ENCODE results near the gene DENND5A. TPM values are rescaled to one million over a fixed set of nuclear protein-coding genes. Genes with fewer than 3 reads are reported as not detected.

DENND5A gene
- total and polyA plus RNA-seq, 2 donors (not counting 1 experiment from before 2014, with no cell fraction given), result 125 to 235 TPM

DNA sequence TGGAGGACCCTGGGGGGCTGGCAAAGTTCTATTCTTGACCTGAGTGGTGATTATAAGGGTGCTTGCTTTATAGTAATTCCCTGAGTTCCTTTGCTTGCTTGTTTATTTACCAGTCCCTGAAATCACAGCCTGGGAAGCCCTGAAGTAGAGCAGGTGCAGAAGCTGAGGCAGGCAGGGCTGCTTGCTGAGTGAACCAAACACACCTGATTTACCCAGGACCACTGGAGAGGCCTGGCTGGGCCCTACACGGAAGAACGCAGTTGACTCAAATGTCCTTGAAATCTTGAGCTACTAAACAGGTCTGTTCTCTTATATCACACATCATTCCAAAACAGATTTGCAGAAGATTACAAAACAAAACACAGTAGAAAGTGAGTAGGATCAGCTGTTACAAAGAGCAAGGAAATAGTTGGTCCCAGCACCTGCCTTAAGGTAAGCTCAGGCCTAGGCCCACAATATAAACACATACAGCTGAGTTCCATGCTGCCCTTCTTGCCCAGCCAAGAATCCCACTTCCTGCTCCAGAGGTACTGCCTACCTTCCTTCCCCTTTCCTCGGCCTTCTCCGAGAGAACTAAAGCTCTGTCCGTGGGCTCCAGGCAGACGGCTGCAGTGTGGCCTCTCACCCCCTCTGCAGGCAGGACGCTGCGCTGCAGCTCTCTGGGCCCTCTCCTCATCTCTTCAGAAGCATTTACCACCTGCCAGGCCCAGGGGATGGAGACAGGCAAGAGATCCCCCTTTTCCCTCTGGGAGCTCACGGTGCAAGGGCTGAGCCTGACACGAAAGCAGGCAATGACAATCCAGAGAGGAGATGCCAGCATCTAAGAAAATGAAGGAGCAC is 127.6 kb downstream of the DENND5A start:
- no peaks in the 10 kb centered on the region for H3K79me2 ChIP-seq (ENCODE audit: control insufficient read depth, insufficient read depth, low read length)
- no peaks in the 10 kb centered on the region for H3K9me3 ChIP-seq (ENCODE audit: control insufficient read depth, insufficient read depth, low read depth, low read length)
- no peak overlapping the region for H3K27ac ChIP-seq (ENCODE audit: insufficient read depth, low read length)
- H3K4me1 ChIP-seq (ENCODE audit: control insufficient read depth, extremely low read depth, insufficient read depth, low read length), result peaks cover 6% of the 10 kb centered on the region
- no peak overlapping the region for H3K9ac ChIP-seq (ENCODE audit: insufficient read depth, low read length)
- peak; percentile 54 to 69 for DNase-seq (ENCODE audit: low read depth in 2 of 2)
- no peak overlapping the region for H2AFZ ChIP-seq (ENCODE audit: low read length)
- peaks cover 4% of the 10 kb centered on the region for H3K36me3 ChIP-seq (ENCODE audit: control insufficient read depth, insufficient read depth, low read length)
- no peak overlapping the region for H3K4me2 ChIP-seq (ENCODE audit: extremely low read depth, insufficient read depth, low read length)
- no peak overlapping the region for H3K4me3 ChIP-seq (replicated peaks in 1 of 4; ENCODE audit: control extremely low read depth in 1 of 4, insufficient read depth in 1 of 4, low read depth in 3 of 4, low read length in 4 of 4)
- no peaks in the 10 kb centered on the region for H4K20me1 ChIP-seq (ENCODE audit: control insufficient read depth, extremely low read depth, insufficient read depth, low read length)
- no peaks in the 10 kb centered on the region for H3K27me3 ChIP-seq (ENCODE audit: control insufficient read depth, insufficient read depth, low read length)
- TF ChIP-seq, protein P1, sequence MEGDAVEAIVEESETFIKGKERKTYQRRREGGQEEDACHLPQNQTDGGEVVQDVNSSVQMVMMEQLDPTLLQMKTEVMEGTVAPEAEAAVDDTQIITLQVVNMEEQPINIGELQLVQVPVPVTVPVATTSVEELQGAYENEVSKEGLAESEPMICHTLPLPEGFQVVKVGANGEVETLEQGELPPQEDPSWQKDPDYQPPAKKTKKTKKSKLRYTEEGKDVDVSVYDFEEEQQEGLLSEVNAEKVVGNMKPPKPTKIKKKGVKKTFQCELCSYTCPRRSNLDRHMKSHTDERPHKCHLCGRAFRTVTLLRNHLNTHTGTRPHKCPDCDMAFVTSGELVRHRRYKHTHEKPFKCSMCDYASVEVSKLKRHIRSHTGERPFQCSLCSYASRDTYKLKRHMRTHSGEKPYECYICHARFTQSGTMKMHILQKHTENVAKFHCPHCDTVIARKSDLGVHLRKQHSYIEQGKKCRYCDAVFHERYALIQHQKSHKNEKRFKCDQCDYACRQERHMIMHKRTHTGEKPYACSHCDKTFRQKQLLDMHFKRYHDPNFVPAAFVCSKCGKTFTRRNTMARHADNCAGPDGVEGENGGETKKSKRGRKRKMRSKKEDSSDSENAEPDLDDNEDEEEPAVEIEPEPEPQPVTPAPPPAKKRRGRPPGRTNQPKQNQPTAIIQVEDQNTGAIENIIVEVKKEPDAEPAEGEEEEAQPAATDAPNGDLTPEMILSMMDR (conservative IDR thresholded peaks at IDR 0.05 in 1 of 2, IDR thresholded peaks at IDR 0.05 in 1 of 2; ENCODE audit: low read depth in 1 of 2, low read length in 2 of 2), result peak; percentile 96 to 98
- no peak for TF ChIP-seq EZH2 (IDR thresholded peaks at IDR 0.05; ENCODE audit: low read length, missing control alignments)

GRCh38 chr11:9136741-9137140 is 128.4 kb downstream of the DENND5A start:
- Histone ChIP-seq H3K36me3 (ENCODE audit: control insufficient read depth, insufficient read depth, low read length) (peaks cover 4% of the 10 kb centered on the region), H3K4me1 (ENCODE audit: control insufficient read depth, extremely low read depth, insufficient read depth, low read length) (peaks cover 6% of the 10 kb centered on the region), H3K27ac (ENCODE audit: insufficient read depth, low read length) (no peak overlapping the region), H3K4me2 (ENCODE audit: extremely low read depth, insufficient read depth, low read length) (no peak overlapping the region), H3K9me3 (ENCODE audit: control insufficient read depth, insufficient read depth, low read depth, low read length) (no peaks in the 10 kb centered on the region), H3K27me3 (ENCODE audit: control insufficient read depth, insufficient read depth, low read length) (no peaks in the 10 kb centered on the region), H3K4me3 (replicated peaks in 1 of 4; ENCODE audit: control extremely low read depth in 1 of 4, insufficient read depth in 1 of 4, low read depth in 3 of 4, low read length in 4 of 4) (no peak overlapping the region), H2AFZ (ENCODE audit: low read length) (no peak overlapping the region), H3K79me2 (ENCODE audit: control insufficient read depth, insufficient read depth, low read length) (no peaks in the 10 kb centered on the region), H4K20me1 (ENCODE audit: control insufficient read depth, extremely low read depth, insufficient read depth, low read length) (no peaks in the 10 kb centered on the region), H3K9ac (ENCODE audit: insufficient read depth, low read length) (no peak overlapping the region)
- no peak for DNase-seq (ENCODE audit: low read depth in 2 of 2)
- TF ChIP-seq, protein P1 (conservative IDR thresholded peaks at IDR 0.05 in 1 of 2, IDR thresholded peaks at IDR 0.05 in 1 of 2; ENCODE audit: low read depth in 1 of 2, low read length in 2 of 2), result no peak
- TF ChIP-seq EZH2 (IDR thresholded peaks at IDR 0.05; ENCODE audit: low read length, missing control alignments), result no peak

- H2AFZ ChIP-seq (ENCODE audit: low read length), result no peak overlapping the region
- no peaks in the 10 kb centered on the region for H3K79me2 ChIP-seq (ENCODE audit: control insufficient read depth, insufficient read depth, low read length)
- no peak overlapping the region for H3K4me3 ChIP-seq (replicated peaks in 1 of 4; ENCODE audit: control extremely low read depth in 1 of 4, insufficient read depth in 1 of 4, low read depth in 3 of 4, low read length in 4 of 4)
- no peaks in the 10 kb centered on the region for H3K36me3 ChIP-seq (ENCODE audit: control insufficient read depth, insufficient read depth, low read length)
- TF ChIP-seq, protein P1 (conservative IDR thresholded peaks at IDR 0.05 in 1 of 2, IDR thresholded peaks at IDR 0.05 in 1 of 2; ENCODE audit: low read depth in 1 of 2, low read length in 2 of 2), result no peak
- no peak for TF ChIP-seq EZH2 (IDR thresholded peaks at IDR 0.05; ENCODE audit: low read length, missing control alignments)
- DNase-seq (ENCODE audit: low read depth in 2 of 2), result no peak
- peaks cover 1% of the 10 kb centered on the region for H4K20me1 ChIP-seq (ENCODE audit: control insufficient read depth, extremely low read depth, insufficient read depth, low read length)
- H3K4me1 ChIP-seq (ENCODE audit: control insufficient read depth, extremely low read depth, insufficient read depth, low read length), result no peaks in the 10 kb centered on the region
- H3K9ac ChIP-seq (ENCODE audit: insufficient read depth, low read length), result no peak overlapping the region
- H3K27ac ChIP-seq (ENCODE audit: insufficient read depth, low read length), result no peak overlapping the region
- no peaks in the 10 kb centered on the region for H3K27me3 ChIP-seq (ENCODE audit: control insufficient read depth, insufficient read depth, low read length)
- no peaks in the 10 kb centered on the region for H3K9me3 ChIP-seq (ENCODE audit: control insufficient read depth, insufficient read depth, low read depth, low read length)
- no peak overlapping the region for H3K4me2 ChIP-seq (ENCODE audit: extremely low read depth, insufficient read depth, low read length)
These were observed 131.2 kb downstream of the DENND5A start for GRCh38 chr11:9133956-9134355.
